ENCODE data around the gene TTC36. TPM values are rescaled to one million over a fixed set of nuclear protein-coding genes. Genes with fewer than 3 reads are reported as not detected.

Gene TTC36
- total RNA-seq, 2 donors from 2014 or later: 0.42 to 0.46 TPM

- Mint-ChIP-seq H3K27ac (no peak overlapping the region), H3K9me3 (no peaks in the 10 kb centered on the region), H3K36me3 (ENCODE audit: low read depth) (peaks cover 46% of the 10 kb centered on the region), H3K4me3 (no peak overlapping the region), H3K4me1 (peaks cover 34% of the 10 kb centered on the region), H3K27me3 (ENCODE audit: insufficient read depth) (no peaks in the 10 kb centered on the region)
- peaks cover 5% of the 10 kb centered on the region for H3K4me1 ChIP-seq (ENCODE audit: control insufficient read depth, insufficient read depth, low read length)
- H3K36me3 ChIP-seq (ENCODE audit: control insufficient read depth, insufficient read depth, low read length): peaks cover 62% of the 10 kb centered on the region
- no peaks in the 10 kb centered on the region for H3K9me3 ChIP-seq (ENCODE audit: control insufficient read depth, low read length)
- DNase-seq: no peak
- no peak overlapping the region for H3K9ac ChIP-seq (ENCODE audit: extremely low read depth, low read length, poor library complexity, severe bottlenecking)
- H3K27me3 ChIP-seq (ENCODE audit: control insufficient read depth, insufficient read depth, low read length, poor library complexity, severe bottlenecking): no peaks in the 10 kb centered on the region
- peak; percentile 33 for TF ChIP-seq CTCF (conservative IDR thresholded peaks at IDR 0.05)
- no peak overlapping the region for H3K27ac ChIP-seq (ENCODE audit: low read depth, low read length)
- no peak overlapping the region for H3K4me3 ChIP-seq (ENCODE audit: low read length)
These were observed 2.9 kb upstream of the TTC36 start for GRCh38 chr11:118524356-118524755.

GRCh38 chr11:118524757-118525470, 2.4 kb upstream of the TTC36 start:
- DNase-seq: no peak
- peaks cover 39% of the 10 kb centered on the region for H3K4me1 Mint-ChIP-seq
- no peak overlapping the region for H3K4me3 Mint-ChIP-seq
- Histone ChIP-seq H3K4me3 (ENCODE audit: low read length) (no peak overlapping the region), H3K27ac (ENCODE audit: low read depth, low read length) (no peak overlapping the region), H3K4me1 (ENCODE audit: control insufficient read depth, insufficient read depth, low read length) (peaks cover 7% of the 10 kb centered on the region), H3K36me3 (ENCODE audit: control insufficient read depth, insufficient read depth, low read length) (peaks cover 56% of the 10 kb centered on the region), H3K9me3 (ENCODE audit: control insufficient read depth, low read length) (no peaks in the 10 kb centered on the region), H3K9ac (ENCODE audit: extremely low read depth, low read length, poor library complexity, severe bottlenecking) (no peak overlapping the region), H3K27me3 (ENCODE audit: control insufficient read depth, insufficient read depth, low read length, poor library complexity, severe bottlenecking) (no peaks in the 10 kb centered on the region)
- H3K9me3 Mint-ChIP-seq: no peaks in the 10 kb centered on the region
- TF ChIP-seq CTCF (conservative IDR thresholded peaks at IDR 0.05): no peak
- no peaks in the 10 kb centered on the region for H3K27me3 Mint-ChIP-seq (ENCODE audit: insufficient read depth)
- H3K27ac Mint-ChIP-seq: no peak overlapping the region
- WGBS, 2 experiments (ENCODE audit: insufficient coverage in 1 of 2, insufficient read length in 1 of 2): 96 to 97% methylated on average over 5 to 6 of the region's 6 CpGs
- H3K36me3 Mint-ChIP-seq (ENCODE audit: low read depth): peaks cover 40% of the 10 kb centered on the region

GRCh38 chr11:118526688-118527087, 586 bp upstream of the TTC36 start:
- no peak overlapping the region for H3K27ac ChIP-seq (ENCODE audit: low read depth, low read length)
- 95 to 100% methylated on average over 1 to 2 of the region's 2 CpGs for WGBS, 2 experiments (ENCODE audit: insufficient coverage in 1 of 2, insufficient read length in 1 of 2)
- H3K27me3 ChIP-seq (ENCODE audit: control insufficient read depth, insufficient read depth, low read length, poor library complexity, severe bottlenecking): no peaks in the 10 kb centered on the region
- peaks cover 8% of the 10 kb centered on the region for H3K4me1 ChIP-seq (ENCODE audit: control insufficient read depth, insufficient read depth, low read length)
- no peak for TF ChIP-seq CTCF (conservative IDR thresholded peaks at IDR 0.05)
- Mint-ChIP-seq H3K36me3 (ENCODE audit: low read depth) (peaks cover 24% of the 10 kb centered on the region), H3K4me1 (peaks cover 42% of the 10 kb centered on the region), H3K27me3 (ENCODE audit: insufficient read depth) (no peaks in the 10 kb centered on the region), H3K9me3 (no peaks in the 10 kb centered on the region), H3K27ac (no peak overlapping the region), H3K4me3 (no peak overlapping the region)
- no peaks in the 10 kb centered on the region for H3K9me3 ChIP-seq (ENCODE audit: control insufficient read depth, low read length)
- H3K36me3 ChIP-seq (ENCODE audit: control insufficient read depth, insufficient read depth, low read length): peaks cover 39% of the 10 kb centered on the region
- DNase-seq: no peak
- no peak overlapping the region for H3K4me3 ChIP-seq (ENCODE audit: low read length)
- no peak overlapping the region for H3K9ac ChIP-seq (ENCODE audit: extremely low read depth, low read length, poor library complexity, severe bottlenecking)
